ENCODE measurements around the gene POLR2E.

Gene POLR2E

DNA sequence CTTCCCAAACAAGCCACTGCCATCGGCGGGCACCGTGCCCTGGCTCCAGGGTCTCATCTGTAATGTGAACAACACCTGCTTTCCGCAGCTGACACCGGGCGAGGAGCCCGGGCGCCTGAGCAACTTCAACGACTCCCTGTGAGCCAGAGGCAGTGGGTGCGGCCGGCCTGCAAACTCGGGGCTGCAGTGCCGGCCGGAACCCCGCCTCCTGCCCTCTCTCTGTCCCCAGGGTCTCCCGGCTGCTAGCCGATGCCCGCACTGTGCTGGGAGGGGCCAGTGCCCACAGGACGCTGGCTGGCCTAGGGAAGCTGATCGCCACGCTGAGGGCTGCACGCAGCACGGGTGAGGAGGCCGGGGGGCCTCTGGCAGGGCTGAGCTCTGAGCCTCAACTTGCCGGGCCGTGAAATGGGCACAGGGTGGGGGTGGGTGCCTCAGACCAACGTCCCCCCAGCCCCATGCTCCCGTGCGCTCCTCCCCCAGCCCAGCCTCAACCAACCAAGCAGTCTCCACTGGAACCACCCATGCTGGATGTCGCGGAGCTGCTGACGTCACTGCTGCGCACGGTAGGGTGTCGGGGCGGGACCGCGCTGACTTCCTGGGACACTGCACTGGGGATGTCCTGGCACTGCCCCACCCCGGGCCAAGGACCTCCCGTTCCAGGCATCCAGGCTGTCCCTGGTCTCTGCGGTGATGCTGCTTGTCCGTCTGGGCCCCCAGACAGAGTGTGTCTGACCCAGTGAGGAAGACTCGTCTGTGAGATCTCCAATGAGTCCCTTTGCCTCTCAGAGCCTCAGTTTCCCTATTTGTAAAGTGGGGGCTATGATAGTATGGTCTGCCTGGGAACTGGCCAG lies 53.1 kb downstream of the POLR2E start:
- no peak overlapping the region for H3K4me3 ChIP-seq (ENCODE audit: low read depth, low read length)
- TF ChIP-seq, protein P1, sequence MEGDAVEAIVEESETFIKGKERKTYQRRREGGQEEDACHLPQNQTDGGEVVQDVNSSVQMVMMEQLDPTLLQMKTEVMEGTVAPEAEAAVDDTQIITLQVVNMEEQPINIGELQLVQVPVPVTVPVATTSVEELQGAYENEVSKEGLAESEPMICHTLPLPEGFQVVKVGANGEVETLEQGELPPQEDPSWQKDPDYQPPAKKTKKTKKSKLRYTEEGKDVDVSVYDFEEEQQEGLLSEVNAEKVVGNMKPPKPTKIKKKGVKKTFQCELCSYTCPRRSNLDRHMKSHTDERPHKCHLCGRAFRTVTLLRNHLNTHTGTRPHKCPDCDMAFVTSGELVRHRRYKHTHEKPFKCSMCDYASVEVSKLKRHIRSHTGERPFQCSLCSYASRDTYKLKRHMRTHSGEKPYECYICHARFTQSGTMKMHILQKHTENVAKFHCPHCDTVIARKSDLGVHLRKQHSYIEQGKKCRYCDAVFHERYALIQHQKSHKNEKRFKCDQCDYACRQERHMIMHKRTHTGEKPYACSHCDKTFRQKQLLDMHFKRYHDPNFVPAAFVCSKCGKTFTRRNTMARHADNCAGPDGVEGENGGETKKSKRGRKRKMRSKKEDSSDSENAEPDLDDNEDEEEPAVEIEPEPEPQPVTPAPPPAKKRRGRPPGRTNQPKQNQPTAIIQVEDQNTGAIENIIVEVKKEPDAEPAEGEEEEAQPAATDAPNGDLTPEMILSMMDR (IDR thresholded peaks at IDR 0.05; ENCODE audit: low read depth, low read length) = no peak

DNA sequence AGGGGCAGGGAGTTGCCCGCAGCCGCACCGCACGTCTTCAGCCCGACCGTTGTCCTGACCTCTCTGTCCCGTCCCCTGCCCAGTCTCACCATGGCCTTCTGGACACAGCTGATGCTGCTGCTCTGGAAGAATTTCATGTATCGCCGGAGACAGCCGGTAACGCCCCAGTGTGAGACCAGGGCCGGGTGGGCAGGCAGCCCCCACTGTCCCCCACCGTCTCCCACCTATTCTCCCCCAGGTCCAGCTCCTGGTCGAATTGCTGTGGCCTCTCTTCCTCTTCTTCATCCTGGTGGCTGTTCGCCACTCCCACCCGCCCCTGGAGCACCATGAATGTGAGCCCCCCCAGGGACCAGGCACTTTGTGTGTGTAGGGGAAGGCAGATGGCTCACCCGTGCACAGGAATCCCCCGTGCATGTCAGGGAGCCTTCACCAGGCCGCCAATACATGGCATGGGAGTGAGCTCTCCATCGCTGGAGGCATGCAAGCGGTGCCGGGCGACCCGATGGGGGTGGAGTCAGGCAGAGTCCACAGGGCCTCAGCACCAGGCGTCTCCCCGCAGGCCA lies 53.8 kb downstream of the POLR2E start:
- TF ChIP-seq, protein P1 (IDR thresholded peaks at IDR 0.05; ENCODE audit: low read depth, low read length) = no peak
- H3K4me3 ChIP-seq (ENCODE audit: low read depth, low read length) = peak overlapping the region; percentile 40

DNA sequence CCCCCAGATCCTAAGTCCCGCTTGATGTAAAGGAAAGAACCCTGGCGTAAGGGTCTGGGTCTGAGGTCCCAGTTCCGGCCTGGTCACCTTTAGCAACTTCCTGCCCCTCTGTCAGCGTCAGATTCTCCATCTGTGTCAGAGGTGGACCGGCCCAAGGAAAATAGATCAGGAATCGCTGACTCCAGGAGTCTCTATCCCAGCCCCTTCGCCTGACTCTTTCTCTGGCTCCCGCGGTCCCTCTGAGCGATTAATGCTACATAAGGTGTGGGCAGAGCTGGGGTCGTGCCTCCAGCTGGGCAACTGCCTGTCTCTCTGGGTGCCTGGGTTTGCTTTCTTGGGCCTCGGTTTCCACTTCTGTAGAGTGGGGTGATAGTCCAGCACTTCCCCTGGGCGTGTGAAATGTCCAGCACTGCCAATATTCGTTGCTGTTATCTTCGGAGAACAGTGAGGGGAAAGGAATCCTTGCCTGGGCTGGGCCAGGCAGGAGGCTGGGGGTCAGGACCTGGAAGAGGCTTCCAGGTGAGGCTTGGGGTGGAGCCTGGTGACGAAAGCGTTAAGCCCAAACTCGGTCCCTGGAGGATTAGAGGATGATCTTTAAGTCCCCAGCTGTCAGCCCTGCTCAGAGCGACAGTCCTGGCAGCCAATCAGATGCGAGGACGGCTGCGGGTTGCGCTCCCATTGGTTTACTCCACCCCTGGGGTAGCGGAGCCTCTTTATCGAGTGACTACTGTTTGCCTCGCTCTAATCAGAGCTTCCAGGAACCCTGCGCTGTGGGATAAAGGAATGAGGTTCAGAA lies 54.5 kb downstream of the POLR2E start:
- TF ChIP-seq, protein P1 (IDR thresholded peaks at IDR 0.05; ENCODE audit: low read depth, low read length) = no peak
- peak overlapping the region; percentile 52 for H3K4me3 ChIP-seq (ENCODE audit: low read depth, low read length)

DNA sequence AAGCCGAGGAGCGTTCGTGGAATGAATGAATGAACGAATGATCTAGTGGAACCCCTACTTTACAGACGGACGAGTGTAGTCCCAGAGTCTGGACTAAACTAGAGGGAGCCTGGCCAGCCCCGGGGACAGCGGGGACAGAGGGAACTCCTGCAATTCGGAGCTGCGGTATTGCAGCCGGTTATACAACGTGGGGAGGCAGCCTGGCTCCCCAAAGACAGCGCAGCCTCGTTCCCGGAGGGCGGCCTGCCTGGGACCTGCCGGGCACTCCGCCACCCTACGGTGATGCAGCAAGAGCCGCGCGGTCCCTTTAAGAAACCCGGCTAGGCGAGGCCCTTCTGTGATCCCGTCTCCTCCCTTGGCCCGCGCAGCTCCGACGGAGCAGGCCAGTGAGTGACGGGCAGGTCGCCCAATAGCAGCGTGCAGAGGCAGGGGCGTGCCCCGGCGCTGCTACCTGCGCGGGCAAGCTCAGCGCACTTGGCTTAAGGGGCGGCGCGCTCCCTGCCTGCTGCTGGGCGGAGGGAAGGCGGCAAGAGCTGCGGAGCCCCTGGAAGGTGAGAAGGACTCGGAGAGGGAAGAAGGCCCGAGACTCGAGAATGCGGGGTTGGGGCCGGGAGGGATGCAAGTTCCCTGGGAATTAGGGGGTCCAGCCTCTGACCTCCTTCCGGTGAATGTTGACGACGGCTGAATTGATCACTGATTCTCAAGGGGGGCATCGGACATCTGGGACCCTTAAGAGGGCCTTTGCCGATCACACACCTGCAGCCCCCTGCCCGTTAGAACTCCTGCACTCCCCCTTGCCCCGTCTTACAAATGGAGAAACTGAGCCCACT lies 55.3 kb downstream of the POLR2E start, which contains the start of gene ABCA7:
TSS of gene ABCA7 (plus strand) at position 462 of the 830 bp plus-strand sequence. CDS start 1,255 bp downstream, outside the sequence.
- H3K4me3 ChIP-seq (ENCODE audit: low read depth, low read length) = peak within 1 kb of the TSS; percentile 52
- TF ChIP-seq, protein P1 (IDR thresholded peaks at IDR 0.05; ENCODE audit: low read depth, low read length) = no peak

DNA sequence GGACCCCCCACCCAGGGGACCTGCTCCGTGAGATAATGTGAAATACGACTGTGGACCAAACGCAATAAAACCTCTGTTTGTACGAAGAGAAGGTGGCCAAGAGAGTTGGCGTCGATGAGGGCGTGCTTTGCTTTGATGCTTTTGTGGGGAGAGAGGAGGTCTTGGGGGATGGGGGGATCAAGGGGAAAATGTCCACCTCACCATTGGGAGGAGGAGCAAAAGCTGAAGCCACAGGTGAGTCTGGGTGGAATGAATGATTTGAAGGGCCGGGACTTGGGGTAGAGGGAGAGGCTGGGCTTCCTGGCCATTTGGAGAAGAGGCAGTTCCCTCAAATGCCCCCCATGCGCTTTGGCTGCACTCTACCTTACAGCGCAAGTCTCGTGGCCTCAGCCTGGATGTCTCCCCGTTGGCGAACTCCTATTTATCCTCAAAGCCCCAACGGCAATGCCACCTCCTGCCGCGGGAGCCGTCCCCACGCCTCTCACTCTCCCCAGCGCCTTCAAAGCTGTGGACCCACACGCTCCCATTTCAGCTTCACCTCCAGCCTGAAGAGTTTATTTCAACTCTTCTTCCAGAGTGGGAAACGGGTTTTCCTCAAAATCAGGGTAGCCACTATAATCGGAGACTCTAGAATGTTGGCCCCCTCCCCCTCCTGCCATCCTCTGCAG lies 56.1 kb downstream of the POLR2E start:
- TF ChIP-seq, protein P1 (IDR thresholded peaks at IDR 0.05; ENCODE audit: low read depth, low read length) = no peak
- H3K4me3 ChIP-seq (ENCODE audit: low read depth, low read length) = no peak overlapping the region

DNA sequence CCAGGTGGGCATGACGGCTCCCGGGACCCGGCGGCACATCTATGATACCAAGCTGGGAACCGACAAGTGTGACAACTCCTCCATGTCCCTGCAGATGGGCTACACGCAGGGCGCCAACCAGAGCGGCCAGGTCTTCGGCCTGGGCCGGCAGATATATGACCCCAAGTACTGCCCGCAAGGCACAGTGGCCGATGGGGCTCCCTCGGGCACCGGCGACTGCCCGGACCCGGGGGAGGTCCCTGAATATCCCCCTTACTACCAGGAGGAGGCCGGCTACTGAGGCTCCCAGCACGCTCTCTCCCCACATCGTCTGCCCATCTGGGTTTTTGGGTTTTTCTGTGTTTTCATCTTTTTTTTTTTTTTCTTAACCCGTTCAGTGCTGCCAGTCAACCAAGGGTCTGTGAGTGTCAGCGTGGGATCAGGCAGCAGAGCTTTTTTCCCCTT lies 57.5 kb downstream of the POLR2E start:
- H3K4me3 ChIP-seq (ENCODE audit: low read depth, low read length) = no peak overlapping the region
- TF ChIP-seq, protein P1 (IDR thresholded peaks at IDR 0.05; ENCODE audit: low read depth, low read length) = no peak
